OCI-LY7 (cell line): Measurements from ENCODE around the gene ANKRD18A.

ENCODE experiments used
- CTCF ChIP-seq: fragments of 200-600 bp; sonication (generic); conservative IDR thresholded peaks from 2 replicates; pipeline ENCODE4 v1.5.1; 2014; ENCODE audit warnings: mild to moderate bottlenecking, antibody characterized with exemption, low read length, moderate library complexity, mixed read lengths
- EZH2phosphoT487 ChIP-seq: fragments of 200-600 bp; sonication (generic); IDR thresholded peaks from 2 replicates; pipeline ENCODE4 v1.6.1; 2018; ENCODE audit warnings: low read depth, borderline replicate concordance, mild to moderate bottlenecking, mixed run types, antibody characterized with exemption, low read length, moderate library complexity, mixed read lengths

GRCh38 chr9:38621434-38622287 lies 1.3 kb upstream of the ANKRD18A start:
- TF ChIP-seq CTCF (no peak), EZH2phosphoT487 (no peak)
